OCI-LY1 (cell line): ENCODE measurements around the gene EID2.

Experiments used
- H2AFZ ChIP-seq: fragments of 200-600 bp; sonication (generic), shearing (Covaris generic); 2 replicates; pipeline ENCODE4 v1.6.0; 2014; ENCODE audit warnings: antibody characterized with exemption, mild to moderate bottlenecking, low read length
- H3F3A ChIP-seq: fragments of 200-600 bp; sonication (generic), shearing (Covaris generic); 2 replicates; pipeline ENCODE4 v1.6.0; 2014; ENCODE audit warnings: mild to moderate bottlenecking, antibody characterized with exemption, low read length, moderate library complexity; ENCODE audit not compliant: insufficient read depth
- H3K27ac ChIP-seq: fragments of 200-600 bp; sonication (generic); 2 replicates; pipeline ENCODE4 v1.5.1; 2014; ENCODE audit warnings: low read length, mixed run types, mild to moderate bottlenecking, low read depth; ENCODE audit not compliant: poor library complexity, severe bottlenecking
- H3K27me3 ChIP-seq: fragments of 200-600 bp; sonication (generic); 2 replicates; pipeline ENCODE4 v1.6.0; 2014; ENCODE audit warnings: antibody characterized with exemption, mild to moderate bottlenecking, low read length, moderate library complexity; ENCODE audit not compliant: insufficient read depth
- H3K36me3 ChIP-seq: fragments of 200-600 bp; sonication (generic); 2 replicates; pipeline ENCODE4 v1.6.1; 2014; ENCODE audit warnings: mild to moderate bottlenecking, antibody characterized with exemption, low read length, moderate library complexity, mixed read lengths; ENCODE audit not compliant: insufficient read depth
- H3K4me1 ChIP-seq: fragments of 200-600 bp; sonication (generic); 2 replicates; pipeline ENCODE4 v1.5.1; 2014; ENCODE audit warnings: mild to moderate bottlenecking, low read length, moderate library complexity; ENCODE audit not compliant: insufficient read depth, severe bottlenecking
- H3K4me2 ChIP-seq: fragments of 200-600 bp; sonication (generic), shearing (Covaris generic); 2 replicates; pipeline ENCODE4 v1.6.1; 2014; ENCODE audit warnings: low read length
- H3K4me3 ChIP-seq: fragments of 200-600 bp; sonication (generic); 2 replicates; pipeline ENCODE4 v1.5.1; 2014; ENCODE audit warnings: low read length, low read depth, mild to moderate bottlenecking, mixed read lengths; ENCODE audit not compliant: poor library complexity, severe bottlenecking
- H3K79me2 ChIP-seq: fragments of 200-600 bp; shearing (Covaris generic); 2 replicates; pipeline ENCODE4 v1.6.1; 2016; ENCODE audit warnings: mixed run types, low read length, mixed read lengths; ENCODE audit not compliant: insufficient read depth
- H3K9ac ChIP-seq: fragments of 200-600 bp; sonication (generic), shearing (Covaris generic); 2 replicates; pipeline ENCODE4 v1.6.1; 2014; ENCODE audit warnings: mild to moderate bottlenecking, low read length, mixed read lengths
- H3K9me2 ChIP-seq: fragments of 200-600 bp; sonication (generic), shearing (Covaris generic); 2 replicates; pipeline ENCODE4 v1.6.1; 2014; ENCODE audit warnings: low read depth, mild to moderate bottlenecking, low read length, mixed read lengths
- H3K9me3 ChIP-seq: fragments of 200-600 bp; shearing (Covaris generic); 2 replicates; pipeline ENCODE4 v1.6.1; 2014; ENCODE audit warnings: low read length, mixed read lengths
- H4K20me1 ChIP-seq: fragments of 200-600 bp; sonication (generic), shearing (Covaris generic); 2 replicates; pipeline ENCODE4 v1.6.0; 2016; ENCODE audit warnings: mild to moderate bottlenecking, low read length; ENCODE audit not compliant: insufficient read depth
- CTCF ChIP-seq: fragments of 200-600 bp; sonication (generic), shearing (Covaris generic); IDR thresholded peaks from 2 replicates; pipeline ENCODE4 v1.5.1; 2017; ENCODE audit warnings: mild to moderate bottlenecking, antibody characterized with exemption, low read length, moderate library complexity, mixed read lengths
- EZH2 ChIP-seq: fragments of 200-600 bp; sonication (generic), shearing (Covaris generic); IDR thresholded peaks from 2 replicates; pipeline ENCODE4 v1.8.0; 2017; ENCODE audit warnings: borderline replicate concordance, mixed run types, mild to moderate bottlenecking, antibody characterized with exemption, low read length, moderate library complexity, mixed read lengths

EID2 gene

GRCh38 chr19:39494661-39495060, 45.3 kb downstream of the EID2 start:
- H3K9me2 ChIP-seq, result no peaks in the 10 kb centered on the region
- H3K9me3 ChIP-seq, result no peaks in the 10 kb centered on the region
- H3F3A ChIP-seq, result no peaks in the 10 kb centered on the region
- no peaks in the 10 kb centered on the region for H3K79me2 ChIP-seq
- TF ChIP-seq EZH2, result no peak
- TF ChIP-seq CTCF, result no peak
- peaks cover 19% of the 10 kb centered on the region for H3K36me3 ChIP-seq
- H3K27ac ChIP-seq, result no peak overlapping the region
- H3K9ac ChIP-seq, result no peak overlapping the region
- peaks cover 23% of the 10 kb centered on the region for H3K4me1 ChIP-seq
- no peak overlapping the region for H2AFZ ChIP-seq
- H3K4me2 ChIP-seq, result no peak overlapping the region
- H4K20me1 ChIP-seq, result no peaks in the 10 kb centered on the region
- no peak overlapping the region for H3K4me3 ChIP-seq
- no peaks in the 10 kb centered on the region; the same call in 1 of the 2 replicates for H3K27me3 ChIP-seq

GRCh38 chr19:39492788-39493187, 47.2 kb downstream of the EID2 start:
- Histone ChIP-seq H3K9ac (no peak overlapping the region), H2AFZ (no peak overlapping the region), H3K27ac (no peak overlapping the region), H3K9me2 (no peaks in the 10 kb centered on the region), H3K9me3 (no peaks in the 10 kb centered on the region), H3K27me3 (no peaks in the 10 kb centered on the region), H3K36me3 (peaks cover 38% of the 10 kb centered on the region), H3K4me3 (no peak overlapping the region), H3F3A (no peaks in the 10 kb centered on the region), H4K20me1 (no peaks in the 10 kb centered on the region), H3K79me2 (no peaks in the 10 kb centered on the region), H3K4me2 (no peak overlapping the region), H3K4me1 (peaks cover 6% of the 10 kb centered on the region)
- TF ChIP-seq EZH2 (no peak), CTCF (no peak)

GRCh38 chr19:39492225-39492624, 47.7 kb downstream of the EID2 start:
- H3K9me2 ChIP-seq, result no peaks in the 10 kb centered on the region
- no peaks in the 10 kb centered on the region for H3K9me3 ChIP-seq
- H3K9ac ChIP-seq, result no peak overlapping the region
- H3K4me3 ChIP-seq, result no peak overlapping the region
- no peaks in the 10 kb centered on the region for H3K27me3 ChIP-seq
- no peak for TF ChIP-seq CTCF
- TF ChIP-seq EZH2, result no peak
- no peak overlapping the region for H3K27ac ChIP-seq
- H2AFZ ChIP-seq, result no peak overlapping the region
- no peak overlapping the region for H3K4me2 ChIP-seq
- no peaks in the 10 kb centered on the region for H4K20me1 ChIP-seq
- no peaks in the 10 kb centered on the region for H3K79me2 ChIP-seq
- H3K36me3 ChIP-seq, result peaks cover 38% of the 10 kb centered on the region
- peaks cover under 1% of the 10 kb centered on the region for H3K4me1 ChIP-seq
- H3F3A ChIP-seq, result no peaks in the 10 kb centered on the region
